A549 (cell line): ENCODE measurements around the gene DNAJC15.

Experiments used
- CTCF ChIP-seq: fragments of >200 bp; sonication (Bioruptor Twin); formaldehyde crosslinking; IDR thresholded peaks from 3 replicates; pipeline ENCODE4 v1.5.1; 2016
- GATA3 ChIP-seq: IDR thresholded peaks from 2 replicates; pipeline ENCODE4 v1.6.1; 2012; ENCODE audit warnings: borderline replicate concordance
- HEYL ChIP-seq: fragments of 250-450 bp; sonication (Bioruptor Pico); IDR thresholded peaks from 2 replicates; pipeline ENCODE4 v1.8.0; 2021; ENCODE audit warnings: mild to moderate bottlenecking, moderate library complexity
- HOXB5 ChIP-seq: fragments of 250-450 bp; sonication (Bioruptor Pico); IDR thresholded peaks from 2 replicates; pipeline ENCODE4 v1.5.0; 2020; ENCODE audit warnings: mild to moderate bottlenecking, moderate library complexity
- MYC ChIP-seq: IDR thresholded peaks from 2 replicates; pipeline ENCODE4 v1.6.1; 2012; ENCODE audit warnings: mild to moderate bottlenecking, inconsistent platforms, low read length, improper control_type of control experiment, borderline replicate concordance
- USF2 ChIP-seq: fragments of 450-650 bp; IDR thresholded peaks from 2 replicates; pipeline ENCODE4 v1.6.1; 2014; ENCODE audit warnings: antibody characterized with exemption
- ZSCAN20 ChIP-seq: fragments of 250-450 bp; sonication (Bioruptor Pico); IDR thresholded peaks from 2 replicates; pipeline ENCODE4 v1.8.0; 2022; ENCODE audit warnings: mild to moderate bottlenecking, moderate library complexity

GRCh38 chr13:42981317-42981716 lies 42.1 kb upstream of the DNAJC15 start:
- TF ChIP-seq MYC = no peak
- no peak for TF ChIP-seq CTCF
- no peak for TF ChIP-seq USF2
- no peak for TF ChIP-seq HOXB5
- TF ChIP-seq HEYL = no peak
- no peak for TF ChIP-seq GATA3
- TF ChIP-seq ZSCAN20 (CRISPR knock-in tag) = no peak
